GM18517 (cell line): ENCODE measurements around the gene SPATA13.

ENCODE experiments used
- ATAC-seq: cut with Tn5 transposase; IDR thresholded peaks from one replicate; pipeline ENCODE4 v1.9.1; 2021; ENCODE audit warnings: mild to moderate bottlenecking, moderate library complexity; ENCODE audit not compliant: unreplicated experiment

Gene SPATA13

GRCh38 chr13:24247016-24247415, 86.5 kb downstream of the SPATA13 start:
- ATAC-seq, result no peak

- ATAC-seq, result no peak
Measured at GRCh38 chr13:24249624-24250023, 89.1 kb downstream of the SPATA13 start.

- no peak for ATAC-seq
Measured at GRCh38 chr13:24250376-24251057, 90.0 kb downstream of the SPATA13 start.

GRCh38 chr13:24251525-24251924, 91.0 kb downstream of the SPATA13 start:
- ATAC-seq, result no peak

GRCh38 chr13:24252136-24252535, 91.6 kb downstream of the SPATA13 start:
- ATAC-seq, result no peak

GRCh38 chr13:24253520-24254145, 93.1 kb downstream of the SPATA13 start:
- ATAC-seq, result no peak

- no peak for ATAC-seq
Measured at GRCh38 chr13:24254146-24254841, 93.8 kb downstream of the SPATA13 start.

- ATAC-seq, result no peak
Measured at GRCh38 chr13:24257497-24257896, 97.0 kb downstream of the SPATA13 start.

- no peak for ATAC-seq
Measured at GRCh38 chr13:24261566-24261965, 101.0 kb downstream of the SPATA13 start.

- ATAC-seq, result no peak
Measured at GRCh38 chr13:24263632-24264031, 103.1 kb downstream of the SPATA13 start.

GRCh38 chr13:24264976-24265375, 104.5 kb downstream of the SPATA13 start:
- no peak for ATAC-seq

- no peak for ATAC-seq
Measured at GRCh38 chr13:24265453-24265852, 104.9 kb downstream of the SPATA13 start.

- ATAC-seq, result no peak
Measured at GRCh38 chr13:24267274-24267673, 106.8 kb downstream of the SPATA13 start.

GRCh38 chr13:24267801-24268200, 107.3 kb downstream of the SPATA13 start:
- no peak for ATAC-seq

- ATAC-seq, result no peak
Measured at GRCh38 chr13:24269821-24270220, 109.3 kb downstream of the SPATA13 start.

GRCh38 chr13:24270639-24271141, 110.2 kb downstream of the SPATA13 start:
- ATAC-seq, result peak; percentile 45

GRCh38 chr13:24271231-24271600, 110.7 kb downstream of the SPATA13 start:
- no peak for ATAC-seq

GRCh38 chr13:24271601-24272451, 111.3 kb downstream of the SPATA13 start:
- ATAC-seq, result peak; percentile 53

- no peak for ATAC-seq
Measured at GRCh38 chr13:24272452-24273161, 112.1 kb downstream of the SPATA13 start.

- ATAC-seq, result no peak
Measured at GRCh38 chr13:24273926-24274325, 113.4 kb downstream of the SPATA13 start.
